ENCODE measurements around the gene OPRM1.

- TF ChIP-seq, protein P1, sequence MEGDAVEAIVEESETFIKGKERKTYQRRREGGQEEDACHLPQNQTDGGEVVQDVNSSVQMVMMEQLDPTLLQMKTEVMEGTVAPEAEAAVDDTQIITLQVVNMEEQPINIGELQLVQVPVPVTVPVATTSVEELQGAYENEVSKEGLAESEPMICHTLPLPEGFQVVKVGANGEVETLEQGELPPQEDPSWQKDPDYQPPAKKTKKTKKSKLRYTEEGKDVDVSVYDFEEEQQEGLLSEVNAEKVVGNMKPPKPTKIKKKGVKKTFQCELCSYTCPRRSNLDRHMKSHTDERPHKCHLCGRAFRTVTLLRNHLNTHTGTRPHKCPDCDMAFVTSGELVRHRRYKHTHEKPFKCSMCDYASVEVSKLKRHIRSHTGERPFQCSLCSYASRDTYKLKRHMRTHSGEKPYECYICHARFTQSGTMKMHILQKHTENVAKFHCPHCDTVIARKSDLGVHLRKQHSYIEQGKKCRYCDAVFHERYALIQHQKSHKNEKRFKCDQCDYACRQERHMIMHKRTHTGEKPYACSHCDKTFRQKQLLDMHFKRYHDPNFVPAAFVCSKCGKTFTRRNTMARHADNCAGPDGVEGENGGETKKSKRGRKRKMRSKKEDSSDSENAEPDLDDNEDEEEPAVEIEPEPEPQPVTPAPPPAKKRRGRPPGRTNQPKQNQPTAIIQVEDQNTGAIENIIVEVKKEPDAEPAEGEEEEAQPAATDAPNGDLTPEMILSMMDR (conservative IDR thresholded peaks at IDR 0.05), result no peak
- TF ChIP-seq ZFX (IDR thresholded peaks at IDR 0.05), result no peak
Observed at GRCh38 chr6:154092326-154092962, 53.4 kb downstream of the OPRM1 start.
